GM12891 (cell line): Measurements from ENCODE around the gene MDGA2.

Experiments used
- POLR2A ChIP-seq: IDR thresholded peaks from 2 replicates; pipeline ENCODE4 v1.6.1; 2011; ENCODE audit warnings: low read depth, low read length, control low read depth
- POLR2AphosphoS5 ChIP-seq: IDR thresholded peaks from 2 replicates; pipeline ENCODE4 v1.6.1; 2011; ENCODE audit warnings: low read depth, low read length, control low read depth
- TAF1 ChIP-seq: IDR thresholded peaks from 2 replicates; pipeline ENCODE4 v1.6.1; 2011; ENCODE audit warnings: low read depth, low read length, control low read depth

DNA sequence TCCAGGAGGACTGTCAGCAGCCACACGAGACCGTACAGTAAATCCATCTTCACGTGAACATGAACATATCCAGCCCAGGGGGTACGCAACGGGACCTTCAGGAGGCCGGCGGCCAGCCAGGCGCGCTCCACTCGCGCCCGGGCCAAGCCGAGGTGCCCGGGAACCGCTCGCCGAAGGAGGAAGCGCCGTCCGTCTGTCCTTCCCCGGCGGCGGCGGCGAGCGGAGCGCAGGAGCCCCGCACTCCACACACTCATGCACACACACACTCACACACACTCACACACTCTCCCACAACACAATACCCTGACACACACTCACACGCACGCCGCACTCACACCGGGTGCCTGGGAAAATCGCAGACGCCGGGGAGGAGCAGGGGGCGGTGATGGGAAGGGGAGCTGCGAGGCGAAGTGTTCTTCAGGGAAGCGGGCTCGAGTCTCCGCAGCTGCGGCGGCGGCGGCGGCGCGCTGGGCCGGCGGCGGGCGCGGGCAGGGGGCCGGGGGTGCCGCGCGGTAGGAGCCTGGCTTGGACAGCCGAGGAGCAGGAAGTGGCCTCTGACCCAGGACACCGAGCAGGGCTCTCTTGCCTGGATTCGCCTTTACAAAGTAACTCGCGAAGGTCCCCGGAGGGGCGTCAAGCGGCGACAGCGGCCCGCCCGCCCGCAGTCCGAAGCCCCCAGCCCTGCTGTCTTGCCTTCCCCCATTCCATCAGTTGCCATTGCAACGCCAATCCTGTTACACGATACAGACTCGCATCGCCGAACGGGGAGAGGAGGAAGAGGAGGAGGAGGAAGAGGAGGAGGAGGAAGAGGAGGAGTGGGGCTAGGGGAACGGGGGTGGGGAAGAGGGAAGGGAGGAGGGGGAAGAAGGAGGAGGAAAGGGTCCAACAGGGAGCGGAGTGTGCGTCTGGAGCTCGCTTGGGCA, 601 bp downstream of the MDGA2 start:
- TF ChIP-seq TAF1 (no peak), POLR2A (no peak), POLR2AphosphoS5 (no peak)
